B cell (primary cell): ENCODE data around the gene ULK1. TPM values are rescaled to one million over a fixed set of nuclear protein-coding genes. Genes with fewer than 3 reads are reported as not detected.

ENCODE experiments used
- ATAC-seq: fragments of 200-7000 bp; cut with Tn5 transposase; one replicate; pipeline ENCODE4 v1.10.0; 2021; ENCODE audit warnings: low read depth, mild to moderate bottlenecking, moderate number of reproducible peaks, moderate library complexity
- CTCF ChIA-PET: fragments of 350-600 bp; sonication (Branson Sonifier 250); formaldehyde crosslinking; loops from one replicate; lab custom pipeline; 2021; ENCODE audit warnings: antibody characterized with exemption, inconsistent platforms; lab: Charles Lee
- POLR2A ChIA-PET: fragments of 350-600 bp; sonication (Branson Sonifier 250); formaldehyde crosslinking; loops from one replicate; lab custom pipeline; 2021; ENCODE audit warnings: antibody characterized with exemption; lab: Charles Lee
- DNase-seq: peaks from one replicate; pipeline ENCODE4 v3.0.0; 2013
- H2AFZ ChIP-seq: 2 replicates; pipeline ENCODE4 v1.6.1; 2012; ENCODE audit warnings: mild to moderate bottlenecking, low read depth, low read length; ENCODE audit not compliant: insufficient read depth, poor library complexity, severe bottlenecking
- H3K27ac ChIP-seq, 2 donors: 1 replicate in 1 of 2; 2 replicates in 1 of 2; pipeline ENCODE4 v1.5.1; 2012 to 2013; ENCODE audit warnings: low read length in 2 of 2, mild to moderate bottlenecking in 2 of 2, moderate library complexity in 1 of 2
- H3K27me3 ChIP-seq, 4 experiments: fragments of 200-600 bp in 1 of 4; sonication (generic) in 1 of 4; replicated peaks in 1 of 4; 1 replicate in 2 of 4; 2 replicates in 2 of 4; pipeline versions ENCODE4 v1.6.1 to v1.7.0; 2013 to 2016; ENCODE audit warnings: low read length in 3 of 4, mild to moderate bottlenecking in 2 of 4, mixed read lengths in 1 of 4, moderate library complexity in 1 of 4; ENCODE audit not compliant: insufficient read depth in 4 of 4, control insufficient read depth in 3 of 4; ENCODE audit errors: control extremely low read depth in 1 of 4
- H3K36me3 ChIP-seq, 2 experiments: replicated peaks in 1 of 2; 1 replicate in 1 of 2; 2 replicates in 1 of 2; pipeline versions ENCODE4 v1.6.1 to v1.7.1; 2013; ENCODE audit warnings: low read length in 1 of 2; ENCODE audit not compliant: insufficient read depth in 2 of 2, control insufficient read depth in 1 of 2; ENCODE audit errors: control extremely low read depth in 1 of 2, extremely low read depth in 1 of 2
- H3K4me1 ChIP-seq, 2 donors: fragments of 200-600 bp in 1 of 2; sonication (generic) in 1 of 2; 1 replicate in 1 of 2; 2 replicates in 1 of 2; pipeline versions ENCODE4 v1.5.1 to v1.6.1; 2013 to 2017; ENCODE audit warnings: low read length in 2 of 2; ENCODE audit not compliant: control insufficient read depth in 2 of 2, insufficient read depth in 2 of 2
- H3K4me2 ChIP-seq: replicated peaks from 2 replicates; pipeline ENCODE3; 2012; ENCODE audit warnings: mild to moderate bottlenecking, low read depth, low read length; ENCODE audit not compliant: poor library complexity, severe bottlenecking
- H3K4me3 ChIP-seq, 5 experiments: fragments of 200-600 bp in 1 of 5; sonication (generic) in 1 of 5; 1 replicate in 3 of 5; 2 replicates in 2 of 5; pipeline versions ENCODE4 v1.5.1 to v1.7.0; 2011 to 2016; ENCODE audit warnings: low read length in 4 of 5, mild to moderate bottlenecking in 4 of 5, low read depth in 2 of 5, control low read depth in 1 of 5, moderate library complexity in 1 of 5; ENCODE audit not compliant: insufficient read depth in 1 of 5; ENCODE audit errors: control extremely low read depth in 1 of 5, extremely low read depth in 1 of 5
- H3K79me2 ChIP-seq: fragments of 200-600 bp; sonication (generic); one replicate; pipeline ENCODE4 v1.6.0; 2016; ENCODE audit warnings: low read length; ENCODE audit not compliant: control insufficient read depth, insufficient read depth
- H3K9ac ChIP-seq: fragments of 200-600 bp; sonication (generic); 2 replicates; pipeline ENCODE4 v1.6.1; 2017; ENCODE audit warnings: mild to moderate bottlenecking, low read length, moderate library complexity
- H3K9me3 ChIP-seq, 3 donors: one replicate each; pipeline versions ENCODE4 v1.6.1 to v1.7.1; 2013; ENCODE audit warnings: low read length in 2 of 3; ENCODE audit not compliant: control insufficient read depth in 2 of 3, insufficient read depth in 1 of 3; ENCODE audit errors: control extremely low read depth in 1 of 3
- H4K20me1 ChIP-seq: 2 replicates; pipeline ENCODE4 v1.6.0; 2012; ENCODE audit warnings: mild to moderate bottlenecking, low read length; ENCODE audit not compliant: insufficient read depth, control insufficient read depth, poor library complexity, severe bottlenecking
- H3K27ac Mint-ChIP-seq: one replicate; pipeline ENCODE4 v1.8.0; 2021; ENCODE audit warnings: mixed read lengths
- H3K27me3 Mint-ChIP-seq: one replicate; pipeline ENCODE4 v1.8.0; 2021; ENCODE audit warnings: mixed read lengths
- H3K4me1 Mint-ChIP-seq: one replicate; pipeline ENCODE4 v1.8.0; 2021; ENCODE audit warnings: mixed read lengths
- H3K4me3 Mint-ChIP-seq: one replicate; pipeline ENCODE4 v1.8.0; 2021; ENCODE audit warnings: mixed read lengths
- H3K9me3 Mint-ChIP-seq: one replicate; pipeline ENCODE4 v1.8.0; 2022; ENCODE audit warnings: mixed read lengths; ENCODE audit not compliant: insufficient read depth
- EZH2 ChIP-seq: IDR thresholded peaks from 2 replicates; pipeline ENCODE4 v1.6.1; 2012; ENCODE audit warnings: borderline replicate concordance, low read depth, mild to moderate bottlenecking, moderate library complexity, low read length; ENCODE audit not compliant: insufficient read depth, poor library complexity, severe bottlenecking
- WGBS: methylation state at CpG from one replicate; pipeline ENCODE4 v1.1.5; 2013; ENCODE audit warnings: missing lambda C conversion rate; ENCODE audit not compliant: insufficient coverage; 5-methylcytosine and 5-hydroxymethylcytosine counted together
- intact Hi-C: fragments of 100-400 bp; cut with micrococcal nuclease; formaldehyde crosslinking; loops from one replicate; pipeline ENCODE4 v1.10.0; 2022
- polyA plus RNA-seq: library from polyadenylated mRNA; depleted of rRNA; stranded (reverse); fragments of >200 nt; gene quantifications from 2 replicates; pipeline ENCODE4 v1.2.3, GENCODE V29; 2012
- total RNA-seq, 2 donors: library from RNA; stranded (reverse); fragments of 120-200 nt in 1 of 2; gene quantifications; 1 replicate in 1 of 2; 2 replicates in 1 of 2; pipeline versions ENCODE4 v1.2.3 to v1.2.4, GENCODE V29; 2013 to 2022
- TF ChIP-seq, protein P1 (sequence below): fragments of 200-600 bp; IDR thresholded peaks from one replicate; pipeline ENCODE4 v1.8.0; 2022; ENCODE audit warnings: antibody characterized with exemption, mild to moderate bottlenecking

The ULK1 gene
- total and polyA plus RNA-seq, 2 donors (not counting 1 experiment from before 2014, with no cell fraction given): 38.9 to 59.5 TPM

DNA sequence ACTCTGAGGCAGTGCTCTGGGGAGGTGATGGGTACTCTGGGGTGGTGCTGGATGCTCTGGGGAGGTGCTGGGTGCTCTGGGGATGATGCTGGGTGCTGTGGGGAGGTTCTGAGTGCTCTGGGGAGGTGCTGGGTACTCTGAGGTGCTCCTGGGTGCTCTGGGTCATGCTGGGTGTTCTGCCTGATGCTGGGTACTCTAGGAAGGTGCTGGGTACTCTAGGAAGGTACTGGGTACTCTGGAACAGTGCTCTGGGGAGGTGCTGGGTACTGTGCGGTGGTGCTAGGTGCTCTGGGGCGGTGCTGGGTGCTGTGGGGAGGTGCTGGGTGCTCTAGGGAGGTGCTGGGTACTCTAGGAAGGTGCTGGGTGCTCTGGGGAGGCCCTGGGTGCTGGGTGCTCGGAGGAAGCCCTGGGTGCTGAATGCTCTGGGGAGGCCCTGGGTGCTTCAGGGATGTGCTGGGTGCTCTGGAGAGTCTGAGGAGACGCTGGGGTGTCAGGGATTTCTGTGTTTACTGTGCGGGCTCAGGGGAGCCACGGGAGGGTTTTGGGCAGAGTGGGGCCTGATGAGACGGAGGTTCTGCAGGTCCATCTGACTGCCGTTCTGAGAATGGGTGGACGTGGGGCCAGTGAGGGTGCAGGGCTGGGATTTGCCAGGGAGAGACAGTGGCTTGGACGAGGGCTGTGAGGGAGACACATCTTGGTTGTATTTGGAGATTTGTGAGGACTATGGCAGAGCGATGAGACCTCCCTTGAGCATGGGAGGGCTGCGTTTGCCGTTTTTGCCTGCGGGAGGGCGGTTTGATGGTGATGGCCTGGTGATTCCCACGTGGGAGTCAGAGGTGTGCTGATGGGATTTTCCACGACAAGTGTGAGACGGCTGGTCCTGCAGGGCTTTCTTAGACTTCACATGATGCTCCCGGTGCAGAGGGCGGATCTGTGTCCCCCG lies 36.2 kb upstream of the ULK1 start:
- 88% methylated on average over 21 of the region's 21 CpGs for WGBS
- H3K27me3 ChIP-seq: peaks cover 0 to 14% (median 0%) of the 10 kb centered on the region in 4 experiments

More for the DNA sequence above, 36.2 kb upstream of the ULK1 start:
- DNase-seq (no peak), ATAC-seq (no peak)
- H3K4me3 ChIP-seq: no peak overlapping the region
- H3K4me1 Mint-ChIP-seq: peaks cover 8% of the 10 kb centered on the region
- H3K79me2 ChIP-seq: no peaks in the 10 kb centered on the region
- H3K9me3 Mint-ChIP-seq: no peaks in the 10 kb centered on the region
- H3K4me3 Mint-ChIP-seq: no peak overlapping the region
- H3K4me1 ChIP-seq: peaks cover 7 to 8% of the 10 kb centered on the region in 2 donors
- ChIA-PET POLR2A (no interaction called here), CTCF (no interaction called here)
- no peaks in the 10 kb centered on the region for H3K36me3 ChIP-seq
- no peak overlapping the region for H3K4me2 ChIP-seq
- H2AFZ ChIP-seq: no peak overlapping the region
- no peak overlapping the region for H3K27ac Mint-ChIP-seq
- no peak overlapping the region for H3K27ac ChIP-seq
- H3K9ac ChIP-seq: no peak overlapping the region
- intact Hi-C loops: no loop called here
- TF ChIP-seq, protein P1, sequence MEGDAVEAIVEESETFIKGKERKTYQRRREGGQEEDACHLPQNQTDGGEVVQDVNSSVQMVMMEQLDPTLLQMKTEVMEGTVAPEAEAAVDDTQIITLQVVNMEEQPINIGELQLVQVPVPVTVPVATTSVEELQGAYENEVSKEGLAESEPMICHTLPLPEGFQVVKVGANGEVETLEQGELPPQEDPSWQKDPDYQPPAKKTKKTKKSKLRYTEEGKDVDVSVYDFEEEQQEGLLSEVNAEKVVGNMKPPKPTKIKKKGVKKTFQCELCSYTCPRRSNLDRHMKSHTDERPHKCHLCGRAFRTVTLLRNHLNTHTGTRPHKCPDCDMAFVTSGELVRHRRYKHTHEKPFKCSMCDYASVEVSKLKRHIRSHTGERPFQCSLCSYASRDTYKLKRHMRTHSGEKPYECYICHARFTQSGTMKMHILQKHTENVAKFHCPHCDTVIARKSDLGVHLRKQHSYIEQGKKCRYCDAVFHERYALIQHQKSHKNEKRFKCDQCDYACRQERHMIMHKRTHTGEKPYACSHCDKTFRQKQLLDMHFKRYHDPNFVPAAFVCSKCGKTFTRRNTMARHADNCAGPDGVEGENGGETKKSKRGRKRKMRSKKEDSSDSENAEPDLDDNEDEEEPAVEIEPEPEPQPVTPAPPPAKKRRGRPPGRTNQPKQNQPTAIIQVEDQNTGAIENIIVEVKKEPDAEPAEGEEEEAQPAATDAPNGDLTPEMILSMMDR: no peak
- TF ChIP-seq EZH2: no peak
- no peaks in the 10 kb centered on the region for H4K20me1 ChIP-seq
- peaks cover 15% of the 10 kb centered on the region for H3K27me3 Mint-ChIP-seq
- H3K9me3 ChIP-seq: peaks cover 0 to 5% (median 0%) of the 10 kb centered on the region in 3 donors
